Measurements from ENCODE around the gene NABP2. TPM values are rescaled to one million over a fixed set of nuclear protein-coding genes. Genes with fewer than 3 reads are reported as not detected.

Gene NABP2
- total RNA-seq, 1 experiment from 2014 or later, result 98.6 TPM

DNA sequence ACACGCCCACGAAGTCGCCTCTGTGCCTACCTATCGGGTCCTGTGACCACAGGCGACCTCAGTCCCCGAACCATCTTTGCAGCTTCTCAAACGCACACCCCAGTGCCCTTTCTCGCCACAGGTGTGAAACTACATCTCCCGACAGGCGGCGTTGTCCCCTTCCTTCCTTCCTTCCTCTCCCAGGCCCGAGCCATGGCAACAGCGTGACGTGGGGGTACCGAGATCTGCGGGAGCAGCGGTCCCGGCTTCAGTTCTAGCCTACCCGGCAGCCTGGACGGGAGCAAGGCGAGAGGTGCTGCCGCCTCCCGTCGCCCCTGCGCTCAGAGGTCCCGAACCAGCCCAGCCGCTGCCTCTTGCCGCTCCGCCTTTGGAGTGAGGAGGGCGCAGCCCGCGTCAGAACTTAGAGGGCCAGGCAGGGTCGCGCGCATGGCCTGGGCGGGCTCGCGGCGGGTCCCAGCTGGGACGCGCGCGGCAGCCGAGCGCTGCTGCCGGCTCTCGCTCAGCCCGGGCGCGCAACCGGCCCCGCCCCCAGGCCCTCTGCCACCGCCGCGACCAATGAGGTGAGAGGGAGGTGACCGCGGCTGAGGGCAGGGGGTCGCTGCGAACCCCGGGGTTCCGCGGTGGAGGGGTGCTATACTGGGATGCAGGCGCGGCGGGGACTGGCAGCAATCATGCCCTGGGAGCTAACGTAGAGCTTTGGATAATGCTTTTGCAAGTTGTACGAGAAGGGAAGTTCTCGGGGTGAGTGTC lies 42.7 kb downstream of the NABP2 start, which contains the start of gene COQ10A:
Gene COQ10A, plus strand, starts transcription at position 250 of the 750 bp plus-strand sequence. Its CDS starts 177 bp downstream, at position 427.
- H4K20me1 ChIP-seq (ENCODE audit: low read length), result no peaks in the 10 kb centered on the region
- CTCF ChIA-PET, result interaction anchor here (1.6 kb wide), 1 partner anchor 9 kb away, joined by 11 read pairs; the partner anchor contains the start of gene ANKRD52
- no peaks in the 10 kb centered on the region for H3K27me3 ChIP-seq (ENCODE audit: low read length)
- no peak for TF ChIP-seq EZH2phosphoT487 (IDR thresholded peaks at IDR 0.05; ENCODE audit: borderline replicate concordance, low read length)
- TF ChIP-seq CTCF (conservative IDR thresholded peaks at IDR 0.05; ENCODE audit: low read depth, low read length), result peak; percentile 69
- H3K27ac ChIP-seq (ENCODE audit: low read length), result peak within 1 kb of the TSS; percentile 60
- ATAC-seq (peak; percentile 92), DNase-seq (peak; percentile 88)
- no peaks in the 10 kb centered on the region for H3K9me3 ChIP-seq (ENCODE audit: low read length)
- BruUV-seq (replicated peaks), result TSS peak; percentile 38
- H3K79me2 ChIP-seq (ENCODE audit: low read length), result no peaks in the 10 kb centered on the region
- H3K4me1 ChIP-seq (ENCODE audit: insufficient read depth, low read length), result peaks cover 3% of the 10 kb centered on the region
- intact Hi-C loops (cut with micrococcal nuclease), result loop anchor here (5.0 kb wide), 1 partner anchor 45 kb away; the partner anchor contains the start of genes NABP2 and RNF41
- peak within 1 kb of the TSS; percentile 74 for H3K9ac ChIP-seq (ENCODE audit: low read length)
- peaks cover 14% of the 10 kb centered on the region; the same call in 1 of the 2 replicates for H3K36me3 ChIP-seq (ENCODE audit: low read depth, low read length)
- H3K9me2 ChIP-seq (replicated peaks; ENCODE audit: low read length), result no peaks in the 10 kb centered on the region
- peak within 1 kb of the TSS; percentile 96 for H2AFZ ChIP-seq (ENCODE audit: low read length)
- peak within 1 kb of the TSS; percentile 93 for H3K4me3 ChIP-seq (ENCODE audit: low read length)
- POLR2A ChIA-PET (ENCODE audit: unreplicated experiment), result no interaction called here
- H3F3A ChIP-seq (ENCODE audit: low read length, unreplicated experiment), result no peaks in the 10 kb centered on the region
- H3K4me2 ChIP-seq (ENCODE audit: low read length), result peak within 1 kb of the TSS; percentile 96

- H3K4me1 ChIP-seq (ENCODE audit: insufficient read depth, low read length), result no peaks in the 10 kb centered on the region
- no peak; the same call in 1 of the 2 replicates for ATAC-seq
- H3K79me2 ChIP-seq (ENCODE audit: low read length), result no peaks in the 10 kb centered on the region
- H3K4me2 ChIP-seq (ENCODE audit: low read length), result peak overlapping the region; percentile 96
- no peak overlapping the region for H3K27ac ChIP-seq (ENCODE audit: low read length)
- H3K36me3 ChIP-seq (ENCODE audit: low read depth, low read length), result peaks cover 14% of the 10 kb centered on the region; the same call in 1 of the 2 replicates
- H3K9me2 ChIP-seq (replicated peaks; ENCODE audit: low read length), result no peaks in the 10 kb centered on the region
- TF ChIP-seq EZH2phosphoT487 (IDR thresholded peaks at IDR 0.05; ENCODE audit: borderline replicate concordance, low read length) (no peak), CTCF (conservative IDR thresholded peaks at IDR 0.05; ENCODE audit: low read depth, low read length) (no peak), EZH2 (IDR thresholded peaks at IDR 0.05; ENCODE audit: low read length, unreplicated experiment) (no peak)
- H3K9ac ChIP-seq (ENCODE audit: low read length), result peak overlapping the region; percentile 74; the same call in 1 of the 2 replicates
- H3K27me3 ChIP-seq (ENCODE audit: low read length), result no peaks in the 10 kb centered on the region
- no peaks in the 10 kb centered on the region for H4K20me1 ChIP-seq (ENCODE audit: low read length)
- DNase-seq, result no peak
- H2AFZ ChIP-seq (ENCODE audit: low read length), result peak overlapping the region; percentile 96
- intact Hi-C loops (cut with micrococcal nuclease), result loop anchor here (5.0 kb wide), 1 partner anchor 45 kb away; the partner anchor contains the start of genes NABP2 and RNF41
- H3K4me3 ChIP-seq (ENCODE audit: low read length), result peak overlapping the region; percentile 93
- H3K9me3 ChIP-seq (ENCODE audit: low read length), result no peaks in the 10 kb centered on the region
- BruUV-seq (replicated peaks), result no TSS peak
- H3F3A ChIP-seq (ENCODE audit: low read length, unreplicated experiment), result no peaks in the 10 kb centered on the region
- ChIA-PET POLR2A (ENCODE audit: unreplicated experiment) (no interaction called here), CTCF (interaction anchor here (0.5 to 1.6 kb wide), 2 partner anchors 9 to 860 kb away, joined by 3 to 11 read pairs; partner anchors contain the start of gene ANKRD52)
Measured at GRCh38 chr12:56267443-56268071, 43.4 kb downstream of the NABP2 start.

Data from PC-3 (cell line).